ENCODE data around the gene MICAL3.

MICAL3 gene

GRCh38 chr22:17906978-17907747 is 117.2 kb downstream of the MICAL3 start:
- DNase-seq = no peak

DNA sequence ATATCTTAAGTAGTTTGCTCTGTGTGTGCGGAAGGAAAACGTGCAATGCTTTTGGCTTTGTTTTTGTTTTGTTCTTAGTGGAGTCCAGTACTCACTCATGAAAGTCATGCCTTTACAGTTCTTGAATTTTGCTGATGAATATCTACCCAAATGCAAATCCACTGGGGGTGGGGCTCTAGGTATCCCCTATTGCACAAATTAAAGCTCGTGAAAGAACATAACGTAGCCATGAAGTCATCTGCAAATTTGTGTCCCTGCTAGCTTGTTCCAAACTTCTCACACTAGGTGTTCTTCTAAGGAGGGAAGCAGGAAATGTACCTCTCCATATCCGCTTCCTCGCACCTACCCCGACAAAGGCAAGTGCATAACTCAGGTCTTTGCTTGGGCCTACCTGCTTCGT is 118.9 kb downstream of the MICAL3 start:
- no peak for DNase-seq

DNA sequence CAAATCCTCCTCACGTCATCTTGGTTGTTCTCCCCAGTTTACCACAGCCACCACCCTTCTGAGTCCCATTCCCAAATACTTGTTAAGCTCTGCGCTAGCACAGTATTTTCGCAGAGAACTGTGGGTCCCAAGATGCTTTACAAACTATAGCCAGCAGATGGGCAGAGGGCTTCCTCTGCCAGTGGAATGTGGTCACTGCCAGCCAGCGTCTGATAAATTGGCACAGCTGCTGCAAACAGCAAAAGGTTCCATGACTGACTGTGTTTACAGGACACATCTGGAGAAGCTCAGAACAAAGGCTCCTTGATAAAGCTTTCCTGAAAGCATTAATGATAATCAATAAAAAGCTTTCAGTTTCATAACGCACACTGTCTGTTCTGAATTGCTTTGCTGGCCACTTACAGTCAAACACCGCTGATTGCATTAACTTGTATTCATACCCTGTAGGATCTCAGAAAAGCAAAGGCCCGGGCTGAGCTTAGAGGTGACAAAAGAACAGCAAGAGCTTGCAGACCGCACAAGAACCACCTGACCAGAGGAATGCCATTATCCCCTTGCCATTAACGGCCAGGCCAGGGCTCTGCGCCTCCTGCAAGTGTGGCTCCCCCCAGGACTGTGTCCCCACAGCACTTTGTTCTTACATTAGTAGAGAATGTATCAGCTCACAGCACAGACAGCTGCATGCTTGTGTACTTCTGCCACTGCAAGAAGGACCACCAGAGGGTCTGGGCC is 120.6 kb downstream of the MICAL3 start:
- no peak for DNase-seq

DNA sequence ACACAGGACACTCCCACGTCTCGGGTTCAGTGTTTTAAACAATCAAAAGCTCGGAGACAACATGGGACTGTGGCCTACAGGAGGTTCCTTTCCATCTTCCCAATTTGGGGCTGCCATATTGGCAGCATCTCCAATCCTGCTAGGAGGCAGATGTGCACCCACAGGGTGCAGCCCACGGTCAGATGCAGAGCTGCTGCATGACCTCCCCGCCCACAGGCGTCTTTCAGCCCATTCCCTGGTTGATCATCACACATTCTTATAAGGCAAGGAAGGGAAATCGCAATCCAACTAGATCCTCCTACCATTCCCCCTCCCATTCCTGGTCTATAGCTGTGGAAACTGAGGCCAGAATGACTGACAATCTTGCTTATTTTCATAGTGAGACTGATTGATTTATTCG is 121.4 kb downstream of the MICAL3 start:
- DNase-seq = no peak

GRCh38 chr22:17898375-17898774 is 126.0 kb downstream of the MICAL3 start:
- DNase-seq = no peak

GRCh38 chr22:17897858-17898257 is 126.5 kb downstream of the MICAL3 start:
- no peak for DNase-seq

DNA sequence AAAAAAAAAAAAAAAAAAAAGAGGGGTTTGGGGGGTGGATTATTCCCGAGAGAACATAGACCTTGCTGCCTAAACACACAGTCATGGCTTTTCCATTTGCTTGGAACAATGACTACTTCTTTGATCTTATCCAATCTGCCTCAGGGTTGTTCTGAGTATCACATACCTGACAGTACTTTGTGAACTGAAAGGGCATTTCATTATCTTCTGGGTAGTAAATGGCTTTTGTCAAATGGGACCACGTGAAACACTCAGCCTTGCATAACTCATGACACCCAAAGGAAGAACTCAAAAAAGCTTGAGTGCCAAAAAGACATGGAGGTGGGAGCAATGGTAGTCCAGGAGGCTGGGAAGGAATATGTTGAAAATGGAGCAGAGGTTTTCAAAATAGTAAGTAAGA is 126.9 kb downstream of the MICAL3 start:
- no peak for DNase-seq

- peak; percentile 66 for DNase-seq
Observed at GRCh38 chr22:17896586-17896985, 127.8 kb downstream of the MICAL3 start.

GRCh38 chr22:17893900-17894535 is 130.3 kb downstream of the MICAL3 start:
- DNase-seq = no peak

GRCh38 chr22:17892376-17892775 is 132.0 kb downstream of the MICAL3 start:
- no peak for DNase-seq

- no peak for DNase-seq
Observed at GRCh38 chr22:17891481-17892167, 132.7 kb downstream of the MICAL3 start.

- DNase-seq = no peak
Observed at GRCh38 chr22:17890892-17891291, 133.5 kb downstream of the MICAL3 start.

- no peak for DNase-seq
Observed at GRCh38 chr22:17890245-17890671, 134.1 kb downstream of the MICAL3 start.

GRCh38 chr22:17888855-17889254 is 135.5 kb downstream of the MICAL3 start:
- DNase-seq = no peak

- no peak for DNase-seq
Observed at GRCh38 chr22:17888439-17888838, 135.9 kb downstream of the MICAL3 start.

GRCh38 chr22:17884893-17885292 is 139.5 kb downstream of the MICAL3 start:
- no peak for DNase-seq

DNA sequence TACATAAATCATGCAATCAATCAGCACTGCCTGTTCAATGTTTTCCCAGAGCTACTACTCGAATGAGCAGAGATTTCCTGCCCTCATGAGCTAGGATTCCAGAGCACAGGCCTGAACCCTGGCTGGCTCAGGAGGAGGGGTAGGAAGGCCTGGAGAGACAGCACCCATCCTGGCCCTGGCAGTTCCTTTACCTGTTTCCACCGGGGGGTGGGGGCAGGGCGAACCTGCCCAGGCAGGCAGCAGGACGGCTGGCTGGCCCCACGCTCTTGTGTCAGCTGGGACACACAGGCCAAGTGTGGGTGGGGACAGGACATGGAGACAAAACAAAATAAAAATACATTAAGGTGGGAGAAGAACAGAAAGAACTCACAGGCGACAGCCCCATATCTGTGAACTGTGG is 140.3 kb downstream of the MICAL3 start:
- DNase-seq = no peak

- no peak for DNase-seq
Observed at GRCh38 chr22:17883356-17883755, 141.0 kb downstream of the MICAL3 start.

- no peak for DNase-seq
Observed at GRCh38 chr22:17882727-17883126, 141.6 kb downstream of the MICAL3 start.

DNA sequence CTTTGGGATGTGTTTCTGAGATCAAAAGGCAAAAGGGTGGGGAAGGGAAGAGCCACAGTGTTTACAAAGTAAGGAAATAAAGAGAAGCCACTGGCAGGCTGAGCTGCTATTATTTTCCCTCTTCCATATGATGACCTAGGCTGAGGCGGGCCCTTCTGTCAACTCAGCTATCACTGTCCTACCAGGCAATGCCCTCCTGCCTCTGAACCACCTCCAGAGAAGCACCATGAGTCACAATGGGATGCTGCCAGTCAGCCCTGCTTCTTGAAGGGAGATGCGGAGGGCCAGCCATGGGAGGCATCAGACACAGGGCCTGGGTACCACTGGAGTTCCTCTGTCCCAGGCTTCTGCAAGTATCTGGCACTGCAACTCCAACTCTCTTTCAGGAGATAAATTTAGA is 142.2 kb downstream of the MICAL3 start:
- no peak for DNase-seq

GRCh38 chr22:17881366-17881765 is 143.0 kb downstream of the MICAL3 start:
- no peak for DNase-seq

GRCh38 chr22:17880468-17880867 is 143.9 kb downstream of the MICAL3 start:
- DNase-seq = no peak

- no peak for DNase-seq
Observed at GRCh38 chr22:17880020-17880419, 144.3 kb downstream of the MICAL3 start.

Data from left hindlimb (tissue), 1 donor.